HepG2 (cell line): ENCODE measurements around the gene PTCD2. TPM values are rescaled to one million over a fixed set of nuclear protein-coding genes. Genes with fewer than 3 reads are reported as not detected.

Experiments
- ATAC-seq: fragments of 200-7000 bp; cut with Tn5 transposase; 3 replicates; pipeline ENCODE4 v1.9.1; 2020; ENCODE audit warnings: mild to moderate bottlenecking, moderate library complexity
- BruUV-seq: library from RNA; stranded (reverse); fragments of 400-500 nt; replicated peaks from 2 replicates; lab custom pipeline; 2021; lab: Mats Ljungman, UMichigan
- CTCF ChIA-PET: fragments of 300-600 bp; formaldehyde crosslinking; extraction: SDS; loops from one replicate; lab custom pipeline; 2021; ENCODE audit warnings: low total read pairs, inconsistent platforms, low intra/inter-chr PET ratio; lab: Yijun Ruan, JAX
- POLR2A ChIA-PET: fragments of 350-600 bp; sonication (Branson Sonifier 250); formaldehyde crosslinking; loops from one replicate; lab custom pipeline; 2020; ENCODE audit warnings: antibody characterized with exemption, inconsistent platforms; lab: Yijun Ruan, JAX
- DNase-seq: peaks from one replicate; pipeline ENCODE4 v3.0.0-alpha.2; 2015; ENCODE audit warnings: low spot score
- FAIRE-seq: peaks from 3 replicates; lab custom pipeline; 2011; peaks lifted over from hg19 to GRCh38; lab: Jason Lieb, UNC
- H2AFZ ChIP-seq: one replicate; pipeline ENCODE4 v1.6.1; 2011; ENCODE audit warnings: low read length, inconsistent platforms
- H3K27ac ChIP-seq: fragments of 300-600 bp; 3 replicates; pipeline ENCODE4 v1.8.0; 2011; ENCODE audit warnings: mixed run types, mild to moderate bottlenecking, mixed read lengths, low read length, inconsistent platforms; ENCODE audit not compliant: insufficient read depth; ENCODE audit errors: extremely low read length
- H3K27me3 ChIP-seq, 2 experiments: fragments of 200-600 bp in 1 of 2; 2 replicates in 1 of 2; 3 replicates in 1 of 2; pipeline versions ENCODE4 v1.6.0 to v1.8.0; 2011; ENCODE audit warnings: low read length in 2 of 2, mild to moderate bottlenecking in 2 of 2, moderate library complexity in 2 of 2, inconsistent platforms in 1 of 2; ENCODE audit not compliant: insufficient read depth in 2 of 2, control insufficient read depth in 1 of 2
- H3K36me3 ChIP-seq, 2 experiments: fragments of 200-600 bp in 1 of 2; replicated peaks in 1 of 2; 2 replicates in 1 of 2; 3 replicates in 1 of 2; pipeline versions ENCODE4 v1.5.1 to v1.8.0; 2011; ENCODE audit warnings: low read length in 2 of 2, inconsistent platforms in 1 of 2; ENCODE audit not compliant: insufficient read depth in 2 of 2, control insufficient read depth in 1 of 2
- H3K4me1 ChIP-seq: 2 replicates; pipeline ENCODE4 v1.5.1; 2012; ENCODE audit warnings: low read length, inconsistent platforms; ENCODE audit not compliant: insufficient read depth
- H3K4me2 ChIP-seq: 2 replicates; pipeline ENCODE4 v1.6.0; 2011; ENCODE audit warnings: low read depth, low read length, inconsistent platforms
- H3K4me3 ChIP-seq, 3 experiments: fragments of 200-600 bp in 1 of 3; sonication (generic), shearing (Covaris generic) in 1 of 3; replicated peaks in 1 of 3; 2 replicates each; pipeline ENCODE4 v1.5.1; 2011 to 2016; ENCODE audit warnings: low read length in 3 of 3, inconsistent platforms in 2 of 3, low read depth in 2 of 3, mild to moderate bottlenecking in 2 of 3, control low read depth in 1 of 3, mixed read lengths in 1 of 3; ENCODE audit not compliant: insufficient read depth in 1 of 3
- H3K79me2 ChIP-seq: one replicate; pipeline ENCODE4 v1.6.1; 2011; ENCODE audit warnings: low read length, inconsistent platforms; ENCODE audit not compliant: insufficient read depth
- H3K9ac ChIP-seq: 2 replicates; pipeline ENCODE4 v1.6.0; 2011; ENCODE audit warnings: mild to moderate bottlenecking, low read depth, low read length, inconsistent platforms; ENCODE audit not compliant: insufficient read depth
- H3K9me3 ChIP-seq: 2 replicates; pipeline ENCODE4 v1.5.1; 2012; ENCODE audit warnings: mild to moderate bottlenecking, low read length
- H4K20me1 ChIP-seq: 2 replicates; pipeline ENCODE4 v1.6.0; 2011; ENCODE audit warnings: inconsistent platforms, mild to moderate bottlenecking, low read length, moderate library complexity; ENCODE audit not compliant: insufficient read depth
- GATA4 ChIP-seq: sonication (generic); IDR thresholded peaks from 2 replicates; pipeline ENCODE4 v1.6.1; 2016; ENCODE audit warnings: antibody characterized with exemption, low read depth, borderline replicate concordance
- ISX ChIP-seq: sonication (generic); formaldehyde crosslinking; conservative IDR thresholded peaks from 2 replicates; pipeline ENCODE4 v1.5.0; 2020; ENCODE audit warnings: missing genetic modification reagents
- NR2F2 ChIP-seq: IDR thresholded peaks from 2 replicates; pipeline ENCODE4 v1.6.1; 2012; ENCODE audit warnings: low read depth, inconsistent platforms, borderline replicate concordance
- TBP ChIP-seq: sonication (generic); formaldehyde crosslinking; IDR thresholded peaks from 2 replicates; pipeline ENCODE4 v1.5.0; 2020; ENCODE audit warnings: missing genetic modification reagents
- YEATS4 ChIP-seq: sonication (generic); formaldehyde crosslinking; IDR thresholded peaks from 2 replicates; pipeline ENCODE4 v1.4.0; 2020; ENCODE audit warnings: missing genetic modification reagents, borderline replicate concordance
- ZHX1 ChIP-seq: sonication (generic); formaldehyde crosslinking; IDR thresholded peaks from 2 replicates; pipeline ENCODE4 v1.8.1; 2022; ENCODE audit warnings: low read depth, mild to moderate bottlenecking, missing genetic modification reagents
- ZNF530 ChIP-seq: sonication (generic); formaldehyde crosslinking; IDR thresholded peaks from 2 replicates; pipeline ENCODE4 v1.5.0; 2020; ENCODE audit warnings: low read depth, mild to moderate bottlenecking, missing genetic modification reagents
- ZNF550 ChIP-seq: sonication (generic); formaldehyde crosslinking; IDR thresholded peaks from 2 replicates; pipeline ENCODE4 v1.4.0; 2020; ENCODE audit warnings: mild to moderate bottlenecking, missing genetic modification reagents, borderline replicate concordance
- ZSCAN5A ChIP-seq: sonication (generic); formaldehyde crosslinking; IDR thresholded peaks from 2 replicates; pipeline ENCODE4 v1.8.0; 2022; ENCODE audit warnings: mild to moderate bottlenecking, missing genetic modification reagents, borderline replicate concordance
- WGBS: methylation state at CpG from one replicate; pipeline ENCODE4 v1.1.6; 2017; ENCODE audit warnings: low lambda C conversion rate; 5-methylcytosine and 5-hydroxymethylcytosine counted together
- in situ Hi-C: cut with HindIII; loops from 2 replicates; pipeline ENCODE4 v1.10.0; 2017; ENCODE audit warnings: low pct_unique_long_range_greater_than_20kb; ENCODE audit not compliant: extremely low pct_ligation_motif_present
- intact Hi-C: fragments of 100-400 bp; cut with micrococcal nuclease; formaldehyde crosslinking; loops from one replicate; pipeline ENCODE4 v1.10.0; 2022; ENCODE audit not compliant: unreplicated experiment
- polyA plus RNA-seq, 8 experiments: library from polyadenylated mRNA; depleted of rRNA in 3 of 8; stranded (reverse) in 7 of 8; unstranded in 1 of 8; fragments of >200 nt; fragmentation: Illumina TruSeq in 4 of 8; extraction: Trizol in 4 of 8; gene quantifications; 2 replicates each; pipeline versions ENCODE4 v1.2.1 to v1.2.3, GENCODE V29; 2011 to 2016; ENCODE audit warnings: low read depth in 4 of 8, missing spikeins in 1 of 8, mixed read lengths in 1 of 8; ENCODE audit not compliant: insufficient read depth in 1 of 8
- total RNA-seq, 5 experiments: library from RNA; depleted of rRNA; stranded (reverse); fragments of >200 nt; fragmentation: Illumina TruSeq; extraction: Trizol; gene quantifications; 2 replicates each; pipeline ENCODE4 v1.2.3, GENCODE V29; 2016; ENCODE audit warnings: low read depth in 1 of 5
- TF ChIP-seq, protein P1 (sequence below): sonication (generic); formaldehyde crosslinking; IDR thresholded peaks from 2 replicates; pipeline ENCODE4 v1.5.1; 2020; ENCODE audit warnings: mild to moderate bottlenecking, missing genetic modification reagents, moderate library complexity

Gene PTCD2
- total and polyA plus RNA-seq, 2 of the 13 experiments (the other 11 are each of a cell fraction or from before 2014, with no cell fraction given), result 5.3 to 6.4 TPM

DNA sequence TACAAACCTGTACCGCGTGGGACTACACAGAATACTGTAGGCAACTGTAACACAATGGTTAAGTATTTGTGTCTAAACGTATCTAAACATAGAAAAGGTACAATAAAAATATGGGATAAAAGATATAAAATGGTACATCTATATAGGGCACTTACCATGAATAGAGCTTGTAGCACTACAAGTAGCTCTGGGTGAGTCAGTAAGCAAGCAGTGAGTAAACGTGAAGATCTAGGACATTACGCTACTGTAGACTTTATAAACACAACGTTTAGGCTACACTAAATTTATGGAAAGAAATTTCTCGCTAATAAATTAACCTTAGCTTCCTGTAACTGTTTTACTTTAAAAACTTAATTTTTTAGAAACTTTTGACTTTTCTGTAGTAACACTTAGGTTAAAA lies 46.6 kb upstream of the PTCD2 start (continued):
- TF ChIP-seq ZSCAN5A (CRISPR knock-in tag) (no peak), GATA4 (no peak), NR2F2 (no peak), ZNF550 (no peak), ZNF530 (CRISPR knock-in tag) (no peak), TBP (CRISPR knock-in tag) (no peak)

- H3K9me3 ChIP-seq, result no peaks in the 10 kb centered on the region
- 94% methylated on average over 3 of the region's 3 CpGs for WGBS
- TF ChIP-seq, protein P1, sequence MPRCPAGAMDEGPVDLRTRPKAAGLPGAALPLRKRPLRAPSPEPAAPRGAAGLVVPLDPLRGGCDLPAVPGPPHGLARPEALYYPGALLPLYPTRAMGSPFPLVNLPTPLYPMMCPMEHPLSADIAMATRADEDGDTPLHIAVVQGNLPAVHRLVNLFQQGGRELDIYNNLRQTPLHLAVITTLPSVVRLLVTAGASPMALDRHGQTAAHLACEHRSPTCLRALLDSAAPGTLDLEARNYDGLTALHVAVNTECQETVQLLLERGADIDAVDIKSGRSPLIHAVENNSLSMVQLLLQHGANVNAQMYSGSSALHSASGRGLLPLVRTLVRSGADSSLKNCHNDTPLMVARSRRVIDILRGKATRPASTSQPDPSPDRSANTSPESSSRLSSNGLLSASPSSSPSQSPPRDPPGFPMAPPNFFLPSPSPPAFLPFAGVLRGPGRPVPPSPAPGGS (CRISPR knock-in tag), result no peak
- TF ChIP-seq ZHX1 (CRISPR knock-in tag) (no peak), ISX (CRISPR knock-in tag) (no peak), YEATS4 (CRISPR knock-in tag) (no peak)
- no TSS peak for BruUV-seq
- FAIRE-seq (no peak), ATAC-seq (no peak), DNase-seq (no peak)
- H3K27ac ChIP-seq, result no peak overlapping the region
- H3K9ac ChIP-seq, result no peak overlapping the region
- in situ Hi-C loops (no loop called here), intact Hi-C loops (no loop called here)
- peaks cover 0 to 30% of the 10 kb centered on the region in 2 experiments; a peak in 3 of 5 replicates for H3K36me3 ChIP-seq
- H4K20me1 ChIP-seq, result no peaks in the 10 kb centered on the region
- no peak overlapping the region for H3K4me3 ChIP-seq
- no peaks in the 10 kb centered on the region for H3K27me3 ChIP-seq
- ChIA-PET POLR2A (no interaction called here), CTCF (no interaction called here)
- peaks cover 18% of the 10 kb centered on the region for H3K79me2 ChIP-seq
- no peak overlapping the region for H3K4me2 ChIP-seq
- H2AFZ ChIP-seq, result no peak overlapping the region
- peaks cover under 1% of the 10 kb centered on the region; the same call in 1 of the 2 replicates for H3K4me1 ChIP-seq
Observed at GRCh38 chr5:72276219-72276752, 43.9 kb upstream of the PTCD2 start.
